ENCODE data around the gene MARCHF5.

The MARCHF5 gene

GRCh38 chr10:92290837-92291615, at the start of gene MARCHF5, which contains the start of gene CPEB3:
Gene MARCHF5 (plus strand): TSS chr10:92291167. CDS start chr10:92291495, 328 bp downstream.
Gene CPEB3 (minus strand): TSS chr10:92291078. CDS start chr10:92240350, 50,728 bp downstream.
- peak; percentile 84 to 87 for DNase-seq (ENCODE audit: low read depth in 2 of 2)

GRCh38 chr10:92241501-92241900, 49.5 kb upstream of the MARCHF5 start:
- no peak for DNase-seq (ENCODE audit: low read depth in 2 of 2)

- no peak for DNase-seq (ENCODE audit: low read depth in 2 of 2)
Observed at GRCh38 chr10:92242380-92242779, 48.6 kb upstream of the MARCHF5 start.

- peak in 1 of 2 experiments; percentile 15 for DNase-seq (ENCODE audit: low read depth in 2 of 2)
Observed at GRCh38 chr10:92242910-92243671, 47.9 kb upstream of the MARCHF5 start.

- no peak for DNase-seq (ENCODE audit: low read depth in 2 of 2)
Observed at GRCh38 chr10:92244796-92245195, 46.2 kb upstream of the MARCHF5 start.

- no peak for DNase-seq (ENCODE audit: low read depth in 2 of 2)
Observed at GRCh38 chr10:92248566-92248965, 42.4 kb upstream of the MARCHF5 start.

GRCh38 chr10:92263396-92263795, 27.6 kb upstream of the MARCHF5 start:
- DNase-seq (ENCODE audit: low read depth in 2 of 2): no peak

GRCh38 chr10:92264249-92264648, 26.7 kb upstream of the MARCHF5 start:
- DNase-seq (ENCODE audit: low read depth in 2 of 2): no peak

GRCh38 chr10:92265687-92266258, 25.2 kb upstream of the MARCHF5 start:
- no peak for DNase-seq (ENCODE audit: low read depth in 2 of 2)

- DNase-seq (ENCODE audit: low read depth in 2 of 2): no peak
Observed at GRCh38 chr10:92267343-92267742, 23.6 kb upstream of the MARCHF5 start.

GRCh38 chr10:92268748-92269147, 22.2 kb upstream of the MARCHF5 start:
- no peak for DNase-seq (ENCODE audit: low read depth in 2 of 2)

GRCh38 chr10:92274071-92274470, 16.9 kb upstream of the MARCHF5 start:
- DNase-seq (ENCODE audit: low read depth in 2 of 2): no peak

GRCh38 chr10:92278996-92279696, 11.8 kb upstream of the MARCHF5 start:
- no peak for DNase-seq (ENCODE audit: low read depth in 2 of 2)

- DNase-seq (ENCODE audit: low read depth in 2 of 2): no peak
Observed at GRCh38 chr10:92284112-92284704, 6.8 kb upstream of the MARCHF5 start.

GRCh38 chr10:92290076-92290836, 711 bp upstream of the MARCHF5 start:
- DNase-seq (ENCODE audit: low read depth in 2 of 2): peak in 1 of 2 experiments; percentile 8

- DNase-seq (ENCODE audit: low read depth in 2 of 2): peak in 1 of 2 experiments; percentile 2
Observed at GRCh38 chr10:92291616-92291865, 574 bp downstream of the MARCHF5 start.

- peak in 1 of 2 experiments; percentile 26 for DNase-seq (ENCODE audit: low read depth in 2 of 2)
Observed at GRCh38 chr10:92291921-92292845, 1.2 kb downstream of the MARCHF5 start.

- DNase-seq (ENCODE audit: low read depth in 2 of 2): no peak
Observed at GRCh38 chr10:92298487-92298886, 7.5 kb downstream of the MARCHF5 start.

- DNase-seq (ENCODE audit: low read depth in 2 of 2): no peak
Observed at GRCh38 chr10:92303096-92303495, 12.1 kb downstream of the MARCHF5 start.

GRCh38 chr10:92304061-92304460, 13.1 kb downstream of the MARCHF5 start:
- DNase-seq (ENCODE audit: low read depth in 2 of 2): no peak

Measured in stimulated activated CD4-positive, alpha-beta T cell treated with anti-CD3 and anti-CD28 coated beads, Interleukin-12 subunit alpha, Interleukin-12 subunit beta, amount 100 ng/mL, for 24 hours (primary cell).